ENCODE results near the gene SPEM3.
"Not testable (repeated sequence)": the region's sequence is repeated elsewhere in the genome, so short reads cannot be mapped to it uniquely, and the experiment has no call there.

SPEM3 gene

DNA sequence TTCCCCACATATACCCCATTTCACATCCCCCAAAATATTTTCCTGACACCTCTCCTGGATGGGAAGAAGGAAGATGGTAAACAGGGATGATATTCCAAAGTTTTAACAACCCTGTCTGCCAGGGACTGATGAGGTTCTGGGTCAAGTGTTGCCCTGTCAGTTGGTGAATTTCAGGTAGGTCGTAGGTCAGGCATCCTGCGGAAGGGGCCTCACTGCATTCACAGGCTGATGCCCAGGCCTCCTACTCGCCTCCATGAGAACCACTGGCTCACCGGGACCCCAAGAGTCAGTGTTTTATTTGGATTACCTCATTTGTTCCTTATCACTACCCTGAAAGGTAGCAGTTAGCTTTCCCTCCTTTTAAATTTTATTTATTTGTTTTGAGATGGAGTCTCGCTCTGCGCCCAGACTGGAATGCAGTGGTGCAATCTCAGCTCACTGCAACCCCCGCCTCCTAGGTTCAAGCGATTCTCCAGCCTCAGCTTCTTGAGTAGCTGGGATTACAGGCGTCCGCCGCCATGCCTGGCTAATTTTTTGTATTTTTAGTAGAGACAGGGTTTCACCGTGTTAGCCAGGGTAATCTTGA is 40.2 kb downstream of the SPEM3 start:
- Histone ChIP-seq H3K27ac (replicated peaks) (no peak overlapping the region), H3K27me3 (ENCODE audit: insufficient read depth, poor library complexity, severe bottlenecking) (no peaks in the 10 kb centered on the region), H3K4me3 (replicated peaks; ENCODE audit: insufficient read depth, low read length) (no peak overlapping the region)
- TF ChIP-seq POLR2AphosphoS5 (IDR thresholded peaks at IDR 0.05; ENCODE audit: low read depth) (no peak), GABPA (IDR thresholded peaks at IDR 0.05; ENCODE audit: low read depth) (no peak), SPI1 (IDR thresholded peaks at IDR 0.05; ENCODE audit: borderline replicate concordance, low read depth) (no peak)
- TF ChIP-seq, protein P1, sequence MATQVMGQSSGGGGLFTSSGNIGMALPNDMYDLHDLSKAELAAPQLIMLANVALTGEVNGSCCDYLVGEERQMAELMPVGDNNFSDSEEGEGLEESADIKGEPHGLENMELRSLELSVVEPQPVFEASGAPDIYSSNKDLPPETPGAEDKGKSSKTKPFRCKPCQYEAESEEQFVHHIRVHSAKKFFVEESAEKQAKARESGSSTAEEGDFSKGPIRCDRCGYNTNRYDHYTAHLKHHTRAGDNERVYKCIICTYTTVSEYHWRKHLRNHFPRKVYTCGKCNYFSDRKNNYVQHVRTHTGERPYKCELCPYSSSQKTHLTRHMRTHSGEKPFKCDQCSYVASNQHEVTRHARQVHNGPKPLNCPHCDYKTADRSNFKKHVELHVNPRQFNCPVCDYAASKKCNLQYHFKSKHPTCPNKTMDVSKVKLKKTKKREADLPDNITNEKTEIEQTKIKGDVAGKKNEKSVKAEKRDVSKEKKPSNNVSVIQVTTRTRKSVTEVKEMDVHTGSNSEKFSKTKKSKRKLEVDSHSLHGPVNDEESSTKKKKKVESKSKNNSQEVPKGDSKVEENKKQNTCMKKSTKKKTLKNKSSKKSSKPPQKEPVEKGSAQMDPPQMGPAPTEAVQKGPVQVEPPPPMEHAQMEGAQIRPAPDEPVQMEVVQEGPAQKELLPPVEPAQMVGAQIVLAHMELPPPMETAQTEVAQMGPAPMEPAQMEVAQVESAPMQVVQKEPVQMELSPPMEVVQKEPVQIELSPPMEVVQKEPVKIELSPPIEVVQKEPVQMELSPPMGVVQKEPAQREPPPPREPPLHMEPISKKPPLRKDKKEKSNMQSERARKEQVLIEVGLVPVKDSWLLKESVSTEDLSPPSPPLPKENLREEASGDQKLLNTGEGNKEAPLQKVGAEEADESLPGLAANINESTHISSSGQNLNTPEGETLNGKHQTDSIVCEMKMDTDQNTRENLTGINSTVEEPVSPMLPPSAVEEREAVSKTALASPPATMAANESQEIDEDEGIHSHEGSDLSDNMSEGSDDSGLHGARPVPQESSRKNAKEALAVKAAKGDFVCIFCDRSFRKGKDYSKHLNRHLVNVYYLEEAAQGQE (IDR thresholded peaks at IDR 0.05; ENCODE audit: insufficient replicate concordance, low read depth), result no peak
- TF ChIP-seq, protein P2, sequence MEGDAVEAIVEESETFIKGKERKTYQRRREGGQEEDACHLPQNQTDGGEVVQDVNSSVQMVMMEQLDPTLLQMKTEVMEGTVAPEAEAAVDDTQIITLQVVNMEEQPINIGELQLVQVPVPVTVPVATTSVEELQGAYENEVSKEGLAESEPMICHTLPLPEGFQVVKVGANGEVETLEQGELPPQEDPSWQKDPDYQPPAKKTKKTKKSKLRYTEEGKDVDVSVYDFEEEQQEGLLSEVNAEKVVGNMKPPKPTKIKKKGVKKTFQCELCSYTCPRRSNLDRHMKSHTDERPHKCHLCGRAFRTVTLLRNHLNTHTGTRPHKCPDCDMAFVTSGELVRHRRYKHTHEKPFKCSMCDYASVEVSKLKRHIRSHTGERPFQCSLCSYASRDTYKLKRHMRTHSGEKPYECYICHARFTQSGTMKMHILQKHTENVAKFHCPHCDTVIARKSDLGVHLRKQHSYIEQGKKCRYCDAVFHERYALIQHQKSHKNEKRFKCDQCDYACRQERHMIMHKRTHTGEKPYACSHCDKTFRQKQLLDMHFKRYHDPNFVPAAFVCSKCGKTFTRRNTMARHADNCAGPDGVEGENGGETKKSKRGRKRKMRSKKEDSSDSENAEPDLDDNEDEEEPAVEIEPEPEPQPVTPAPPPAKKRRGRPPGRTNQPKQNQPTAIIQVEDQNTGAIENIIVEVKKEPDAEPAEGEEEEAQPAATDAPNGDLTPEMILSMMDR (IDR thresholded peaks at IDR 0.05; ENCODE audit: insufficient read depth, low read length), result no peak
- DNase-seq (ENCODE audit: low read depth in 1 of 2, low spot score in 1 of 2), result no peak

DNA sequence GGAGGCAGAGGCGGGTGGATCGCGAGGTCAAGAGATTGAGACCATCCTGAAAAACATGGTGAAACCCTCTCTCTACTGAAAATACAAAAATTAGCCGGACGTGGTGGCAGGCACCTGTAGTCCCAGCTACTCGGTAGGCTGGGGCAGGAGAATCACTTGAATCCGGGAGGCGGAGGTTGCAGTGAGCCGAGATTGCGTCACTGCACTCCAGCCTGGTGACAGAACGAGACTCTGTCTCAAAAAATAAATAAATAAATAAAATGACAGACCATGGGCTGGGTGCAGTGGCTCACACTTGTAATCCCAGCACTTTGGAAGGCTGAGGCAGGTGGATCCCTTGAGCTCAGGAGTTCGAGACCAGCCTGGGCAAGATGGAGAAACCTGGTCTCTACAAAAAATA is 41.2 kb downstream of the SPEM3 start:
- DNase-seq (ENCODE audit: low read depth in 1 of 2, low spot score in 1 of 2); H3K4me3 ChIP-seq (replicated peaks; ENCODE audit: insufficient read depth, low read length); H3K27ac ChIP-seq (replicated peaks); H3K27me3 ChIP-seq (ENCODE audit: insufficient read depth, poor library complexity, severe bottlenecking): not testable (repeated sequence)

DNA sequence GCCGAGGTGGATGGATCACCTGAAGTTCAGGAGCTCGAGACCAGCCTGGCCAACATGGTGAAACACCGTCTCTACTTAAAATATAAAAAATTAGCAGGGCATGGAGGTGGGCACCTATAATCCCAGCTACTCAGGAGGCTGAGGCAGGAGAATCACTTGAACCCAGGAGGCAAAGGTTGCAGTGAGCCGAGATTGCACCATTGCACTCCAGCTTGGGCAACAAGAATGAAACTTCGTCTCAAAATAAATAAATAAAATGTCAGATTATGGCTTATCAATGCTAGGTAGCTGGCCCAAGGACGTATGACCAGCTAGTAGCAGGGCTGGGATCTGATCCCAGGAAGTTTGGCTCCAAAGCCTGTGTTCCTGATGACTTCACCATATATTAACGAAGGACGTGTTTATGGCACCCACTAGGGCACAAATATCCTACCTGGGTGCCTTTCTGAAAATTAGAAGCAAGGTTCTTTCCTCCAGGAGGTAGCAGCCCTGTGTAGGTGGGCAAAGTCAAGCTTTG is 41.9 kb downstream of the SPEM3 start:
- H3K27me3 ChIP-seq (ENCODE audit: insufficient read depth, poor library complexity, severe bottlenecking); H3K4me3 ChIP-seq (replicated peaks; ENCODE audit: insufficient read depth, low read length); DNase-seq (ENCODE audit: low read depth in 1 of 2, low spot score in 1 of 2); H3K27ac ChIP-seq (replicated peaks): not testable (repeated sequence)

DNA sequence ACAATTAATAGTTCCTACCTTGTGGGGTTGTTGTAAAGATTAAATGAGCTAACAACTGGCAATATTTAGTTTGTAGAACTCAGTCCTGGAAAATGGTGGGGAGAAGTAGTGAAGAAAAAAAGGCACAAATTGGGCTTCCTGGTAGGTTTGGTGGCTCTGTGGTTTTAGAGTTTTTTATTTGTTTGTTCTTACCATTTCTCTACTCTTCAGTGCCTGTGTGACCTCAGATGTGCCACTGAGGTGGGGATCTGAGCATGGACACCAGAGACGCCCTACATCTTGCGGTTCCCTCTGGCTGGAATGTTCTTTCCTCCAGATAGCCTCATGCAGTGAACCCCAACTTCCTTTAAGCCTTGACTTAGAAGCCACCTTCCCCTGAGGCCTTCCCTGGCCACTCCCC is 43.1 kb downstream of the SPEM3 start:
- no peak for TF ChIP-seq GABPA (IDR thresholded peaks at IDR 0.05; ENCODE audit: low read depth)
- TF ChIP-seq SPI1 (IDR thresholded peaks at IDR 0.05; ENCODE audit: borderline replicate concordance, low read depth), result no peak
- no peak for DNase-seq (ENCODE audit: low read depth in 1 of 2, low spot score in 1 of 2)
- Histone ChIP-seq H3K27me3 (ENCODE audit: insufficient read depth, poor library complexity, severe bottlenecking) (no peaks in the 10 kb centered on the region), H3K27ac (replicated peaks) (no peak overlapping the region), H3K4me3 (replicated peaks; ENCODE audit: insufficient read depth, low read length) (no peak overlapping the region)

DNA sequence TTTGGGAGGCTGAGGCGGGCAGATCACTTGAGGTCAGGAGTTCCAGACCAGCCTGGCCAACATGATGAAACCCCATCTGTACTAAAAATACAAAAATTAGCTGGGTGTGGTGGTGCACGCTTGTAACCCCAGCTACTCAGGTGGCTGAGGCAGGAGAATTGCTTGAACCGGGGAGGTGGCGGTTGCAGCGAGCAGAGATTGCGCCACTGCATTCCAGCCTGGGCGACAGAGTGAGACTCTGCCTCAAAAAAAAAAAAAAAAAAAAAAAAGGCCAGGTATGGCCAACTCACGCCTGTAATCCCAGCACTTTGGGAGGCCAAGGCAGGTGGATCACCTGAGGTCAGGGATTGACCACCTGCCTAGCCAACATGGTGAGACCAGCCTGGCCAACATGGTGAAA is 46.1 kb downstream of the SPEM3 start:
- not testable (repeated sequence) for H3K27ac ChIP-seq (replicated peaks); H3K27me3 ChIP-seq (ENCODE audit: insufficient read depth, poor library complexity, severe bottlenecking); H3K4me3 ChIP-seq (replicated peaks; ENCODE audit: insufficient read depth, low read length); DNase-seq (ENCODE audit: low read depth in 1 of 2, low spot score in 1 of 2)

DNA sequence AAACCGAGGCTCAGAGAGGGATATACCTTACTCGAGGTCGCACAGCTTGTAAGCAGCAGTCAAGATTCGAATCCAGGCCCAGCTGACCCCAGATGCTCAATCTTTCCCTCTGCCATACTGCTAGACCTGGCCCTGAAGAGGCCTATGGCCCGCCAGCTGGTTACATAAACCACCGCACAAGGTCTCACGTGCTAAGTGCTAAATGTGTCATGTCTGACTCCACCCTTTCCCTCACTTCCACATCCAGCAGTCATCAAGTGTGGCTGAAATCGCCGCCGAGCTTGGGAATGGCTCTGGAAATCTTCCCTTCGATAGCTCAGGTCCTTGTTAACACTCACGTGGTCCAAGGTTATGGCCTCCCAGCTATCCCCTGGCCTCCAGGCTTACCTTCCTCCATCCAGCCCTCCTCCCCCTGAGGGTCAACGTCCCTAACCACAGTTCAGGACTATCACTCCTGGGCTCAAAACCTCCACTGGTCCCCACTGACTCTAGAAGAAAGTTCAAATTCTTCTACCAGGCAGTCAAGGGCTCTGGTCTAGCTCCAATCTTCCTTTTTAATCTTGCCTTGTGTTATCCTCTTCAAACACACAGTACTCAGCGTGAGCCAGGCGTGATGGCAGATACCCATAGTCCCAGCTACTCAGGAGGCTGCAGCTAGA is 47.2 kb downstream of the SPEM3 start:
- no peak for DNase-seq (ENCODE audit: low read depth in 1 of 2, low spot score in 1 of 2)
- Histone ChIP-seq H3K27me3 (ENCODE audit: insufficient read depth, poor library complexity, severe bottlenecking) (no peaks in the 10 kb centered on the region), H3K4me3 (replicated peaks; ENCODE audit: insufficient read depth, low read length) (no peak overlapping the region), H3K27ac (replicated peaks) (no peak overlapping the region)
- TF ChIP-seq GABPA (IDR thresholded peaks at IDR 0.05; ENCODE audit: low read depth) (no peak), POLR2AphosphoS5 (IDR thresholded peaks at IDR 0.05; ENCODE audit: low read depth) (no peak)
- TF ChIP-seq, protein P2 (IDR thresholded peaks at IDR 0.05; ENCODE audit: insufficient read depth, low read length), result no peak
- TF ChIP-seq, protein P1 (IDR thresholded peaks at IDR 0.05; ENCODE audit: insufficient replicate concordance, low read depth), result no peak
